Hindlimb muscle (tissue), 1 donor: ENCODE results near the gene FARS2. TPM values are rescaled to one million over a fixed set of nuclear protein-coding genes. Genes with fewer than 3 reads are reported as not detected.
"Not testable (repeated sequence)": the region's sequence is repeated elsewhere in the genome, so short reads cannot be mapped to it uniquely, and the experiment has no call there.

Experiments used
- DNase-seq: peaks from one replicate; pipeline ENCODE4 v3.0.0-alpha.2; 2013
- polyA plus RNA-seq: library from polyadenylated mRNA; unstranded; fragments of 120-200 nt; gene quantifications from one replicate; pipeline ENCODE4 v1.2.1, GENCODE V29; 2013; ENCODE audit not compliant: insufficient read length

FARS2 gene
- polyA plus RNA-seq, 1 donor, result 12.0 TPM

DNA sequence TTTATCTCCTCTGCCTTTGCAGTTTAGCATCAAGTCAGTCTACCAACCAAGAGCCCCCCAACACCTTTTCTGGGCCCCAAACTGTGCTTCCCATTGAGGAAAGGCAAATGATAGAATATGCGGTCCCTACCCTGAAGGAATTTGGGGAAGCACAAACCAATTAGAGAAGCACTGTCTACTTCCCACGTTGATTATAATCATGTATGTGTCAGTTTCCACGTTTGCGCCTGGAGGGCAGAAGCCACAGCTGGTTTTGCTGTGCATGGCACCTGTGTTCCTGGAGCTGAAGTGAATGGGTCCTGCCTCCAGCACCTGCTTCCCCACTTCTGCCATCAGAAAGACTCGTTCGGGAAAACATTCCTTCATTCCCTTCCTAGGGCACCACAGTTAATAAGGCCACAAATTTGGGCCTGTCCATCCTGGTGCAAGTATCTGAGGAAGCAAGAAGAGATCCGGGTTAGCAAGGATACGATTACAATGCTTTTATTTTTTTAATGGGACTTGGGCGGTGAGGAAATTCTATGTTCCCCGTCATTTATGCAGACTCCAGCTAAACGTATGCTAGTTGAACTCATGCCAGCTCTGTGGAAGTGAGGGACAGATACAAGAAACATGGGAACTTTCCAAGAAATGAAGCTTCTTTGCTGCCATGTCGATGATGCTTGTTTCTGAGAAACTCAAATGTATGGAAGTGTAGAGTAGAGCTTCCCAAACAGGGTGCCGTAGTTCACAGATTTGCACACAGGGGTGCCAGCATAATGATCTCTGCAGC lies 411.9 kb downstream of the FARS2 start:
- no peak for DNase-seq

- no peak for DNase-seq
Measured at GRCh38 chr6:5674141-5674540, 412.8 kb downstream of the FARS2 start.

GRCh38 chr6:5674721-5675120 lies 413.4 kb downstream of the FARS2 start:
- no peak for DNase-seq

DNA sequence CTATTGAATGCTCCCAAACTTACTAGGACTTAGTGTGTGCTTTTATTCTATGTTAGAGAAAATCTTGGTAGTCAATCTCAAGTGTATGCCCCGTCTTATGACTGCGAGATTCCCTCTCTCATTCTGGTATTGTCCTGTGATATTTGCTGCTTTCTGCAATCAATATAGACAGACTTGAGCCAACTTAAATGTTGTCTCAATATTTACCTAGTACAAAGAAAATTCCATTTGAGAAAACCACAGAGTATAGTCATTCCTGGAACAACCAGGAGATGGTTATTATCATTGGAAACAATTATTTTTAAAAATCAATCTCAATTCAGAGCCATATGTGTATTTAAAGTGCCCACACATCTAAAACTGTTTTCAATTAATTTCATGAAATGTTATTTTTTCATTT lies 415.4 kb downstream of the FARS2 start:
- no peak for DNase-seq

GRCh38 chr6:5677219-5678000 lies 416.1 kb downstream of the FARS2 start:
- DNase-seq, result no peak

DNA sequence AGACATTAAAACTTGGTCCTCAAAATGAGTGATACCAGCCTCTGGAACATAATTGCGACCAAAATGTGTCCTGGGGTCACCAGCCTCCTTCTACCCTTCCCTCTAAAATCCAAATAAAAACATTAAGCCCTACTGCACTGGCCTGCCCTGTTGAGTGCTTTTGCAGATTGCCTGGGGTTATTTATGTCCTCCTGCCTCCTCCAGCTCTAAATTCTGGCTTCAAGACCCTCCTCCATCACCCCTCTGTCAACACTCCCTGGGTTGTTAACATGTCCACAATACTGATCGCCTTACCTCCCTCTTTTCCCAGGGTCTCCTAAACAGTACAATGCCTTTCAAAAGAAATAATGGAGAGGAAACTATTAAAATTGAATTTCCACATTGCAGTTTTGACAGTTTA lies 418.0 kb downstream of the FARS2 start:
- no peak for DNase-seq

- DNase-seq, result no peak
Measured at GRCh38 chr6:5679691-5680090, 418.4 kb downstream of the FARS2 start.

DNA sequence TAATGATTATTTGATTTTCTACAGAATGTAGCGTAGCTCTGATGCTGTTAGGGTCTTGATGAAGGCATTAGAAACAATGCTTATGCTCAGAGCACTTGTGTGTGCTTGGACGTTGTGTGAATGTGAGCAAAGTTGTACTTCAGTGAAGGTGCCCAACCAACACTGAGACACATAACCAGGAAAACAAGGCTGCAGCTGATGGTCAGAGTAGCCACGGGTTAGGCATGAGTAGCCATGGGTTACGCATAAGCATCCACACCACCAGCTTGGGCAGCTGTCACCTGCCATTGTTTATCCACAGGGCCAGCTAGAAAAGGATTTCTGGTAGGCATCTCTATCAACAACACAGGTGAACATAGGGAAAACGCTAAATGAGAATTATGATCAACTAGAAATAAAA lies 418.8 kb downstream of the FARS2 start:
- DNase-seq, result no peak

DNA sequence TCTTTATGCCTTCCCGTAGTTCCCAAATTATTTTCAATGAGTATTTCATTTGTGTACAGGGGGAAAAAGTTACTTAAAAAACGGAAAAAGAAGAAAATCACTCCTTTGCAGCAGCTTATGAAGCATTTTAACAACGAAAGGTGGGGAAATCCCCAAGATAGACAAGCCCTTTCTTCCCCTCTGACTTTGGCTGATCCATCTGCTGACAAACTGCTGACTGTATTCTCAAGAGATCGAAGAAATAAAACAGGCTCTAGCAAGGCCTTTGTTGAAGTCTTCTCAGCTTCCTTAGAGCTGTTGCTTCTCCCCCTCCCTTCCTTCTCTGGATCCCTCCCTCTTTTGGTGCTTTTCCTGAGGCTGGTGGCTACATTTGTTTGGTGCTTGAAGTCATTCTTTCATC lies 420.2 kb downstream of the FARS2 start:
- no peak for DNase-seq

DNA sequence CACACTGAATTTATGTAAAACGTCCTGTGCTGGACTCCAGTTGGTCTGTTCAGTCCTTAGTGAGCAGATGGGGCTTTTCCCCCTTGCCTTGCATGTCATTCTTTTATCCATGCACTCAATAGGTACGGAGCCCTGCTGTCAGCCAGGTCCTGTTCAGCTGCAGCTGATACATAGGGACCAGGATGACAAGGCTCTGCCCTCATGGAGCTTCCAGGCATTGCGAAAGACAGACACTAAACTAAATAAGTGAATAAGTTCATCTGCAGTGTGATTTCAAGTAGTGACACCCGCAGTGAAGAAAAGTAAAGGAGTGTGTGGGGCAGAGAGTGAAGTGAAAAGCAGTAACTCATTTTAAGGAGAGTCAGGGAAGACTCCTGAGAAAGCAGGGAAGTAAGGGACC lies 421.2 kb downstream of the FARS2 start:
- no peak for DNase-seq

DNA sequence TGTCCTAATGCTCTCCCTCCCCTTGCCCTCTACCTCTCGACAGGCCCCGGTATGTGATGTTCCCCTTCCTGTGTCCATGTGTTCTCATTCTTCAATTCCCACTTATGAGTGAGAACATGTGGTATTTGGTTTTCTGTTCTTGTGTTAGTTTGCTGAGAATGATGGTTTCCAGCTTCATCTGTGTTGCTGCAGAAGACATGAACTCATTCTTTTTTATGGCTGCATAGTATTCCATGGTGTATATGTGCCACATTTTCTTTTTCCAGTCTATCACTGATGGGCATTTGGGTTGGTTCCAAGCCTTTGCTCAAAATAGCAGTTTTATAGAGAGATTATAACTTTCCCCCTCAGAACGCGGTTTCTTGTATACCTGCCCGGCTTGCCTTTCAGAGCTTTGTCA lies 422.4 kb downstream of the FARS2 start:
- DNase-seq, result not testable (repeated sequence)

- no peak for DNase-seq
Measured at GRCh38 chr6:5684320-5685053, 423.2 kb downstream of the FARS2 start.

GRCh38 chr6:5693225-5694145 lies 432.2 kb downstream of the FARS2 start:
- DNase-seq, result no peak

- DNase-seq, result no peak
Measured at GRCh38 chr6:5695260-5696245, 434.2 kb downstream of the FARS2 start.

DNA sequence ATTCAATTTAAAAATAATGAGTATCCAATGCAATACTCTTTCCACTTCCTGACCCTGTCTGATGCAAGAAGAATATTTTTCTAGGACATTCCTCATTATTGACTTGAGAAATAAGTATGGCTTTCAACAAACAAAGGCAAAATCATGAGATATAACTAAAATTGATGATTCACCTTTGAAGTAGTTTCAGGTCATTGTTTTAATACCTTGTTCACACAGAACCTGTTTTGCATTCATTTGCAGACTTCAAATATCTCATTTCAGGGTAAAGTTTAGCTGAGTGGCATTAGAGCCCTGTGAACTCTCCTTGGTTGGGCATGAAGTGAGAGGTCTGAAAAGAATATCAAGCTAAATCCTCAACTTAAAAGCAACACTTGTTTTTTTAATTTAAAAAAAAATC lies 436.2 kb downstream of the FARS2 start:
- no peak for DNase-seq

- DNase-seq, result no peak
Measured at GRCh38 chr6:5698318-5698717, 437.0 kb downstream of the FARS2 start.

DNA sequence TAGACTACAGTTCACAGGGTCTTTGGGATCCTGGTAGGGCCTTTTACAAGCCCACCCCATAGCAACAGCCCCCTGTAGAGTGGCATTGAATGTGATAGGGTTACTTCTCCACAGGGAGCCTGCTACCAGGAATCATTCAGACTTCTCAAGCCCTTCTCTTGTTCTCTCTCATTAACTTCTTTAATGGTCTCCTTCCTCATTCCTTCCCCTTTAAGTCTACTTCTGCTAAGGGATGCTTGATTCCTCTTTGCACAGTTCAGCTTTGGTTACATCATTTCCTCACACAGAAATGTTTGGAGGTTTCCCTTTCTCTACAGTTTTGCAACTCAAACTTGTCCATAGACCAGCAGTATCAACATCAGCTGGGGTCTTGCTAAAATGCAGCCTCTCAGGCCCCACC lies 437.8 kb downstream of the FARS2 start:
- not testable (repeated sequence) for DNase-seq

- no peak for DNase-seq
Measured at GRCh38 chr6:5701174-5701573, 439.9 kb downstream of the FARS2 start.

DNA sequence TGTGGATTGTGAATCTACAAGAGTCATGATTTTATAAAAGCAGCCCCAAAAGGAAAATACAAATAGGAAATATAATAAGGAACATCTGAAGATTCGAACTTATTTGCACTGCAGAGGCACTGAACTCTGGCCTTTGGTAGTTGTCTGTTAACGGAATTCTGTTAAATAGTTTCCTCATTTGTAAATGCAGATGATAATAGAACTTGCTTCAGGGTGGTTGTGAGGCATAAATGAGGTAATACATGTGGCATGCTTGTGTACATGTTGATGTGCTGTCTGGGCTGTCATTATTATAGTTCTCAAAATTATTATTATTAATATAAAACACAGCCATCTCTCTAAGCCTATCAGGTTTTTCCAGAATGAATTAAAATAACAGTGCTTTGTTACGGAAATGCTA lies 443.4 kb downstream of the FARS2 start:
- DNase-seq, result no peak

GRCh38 chr6:5705252-5705651 lies 443.9 kb downstream of the FARS2 start:
- DNase-seq, result no peak
